ENCODE data around the gene TNFRSF21. TPM values are rescaled to one million over a fixed set of nuclear protein-coding genes. Genes with fewer than 3 reads are reported as not detected.
A peak's percentile ranks its signal among the peaks of the same experiment; 100 is the strongest.

TNFRSF21 gene
- total RNA-seq (2021) (47.3 to 52.7 TPM (median 49.5 TPM) in 3 replicates), Bru-seq, nascent RNA (percentile 89 among the genes with signal in this experiment)
- long read RNA-seq, experiment 1, transcript TNFRSF21-201 (6 exons, 3,595 nt) = major isoform, 286 of 323 reads
- long read RNA-seq, experiment 1, partial matches to known transcripts = 24 of 323 reads
- long read RNA-seq, experiment 1, other reads (novel, unspliced or antisense) = 13 of 323 reads
- long read RNA-seq, experiment 2, transcript TNFRSF21-201 (6 exons, 3,595 nt) = major isoform, 20 of 58 reads
- long read RNA-seq, experiment 2, partial matches to known transcripts = 38 of 58 reads
- long read RNA-seq, experiment 2, other reads (novel, unspliced or antisense) = 0 of 58 reads
- long read RNA-seq, experiment 3, partial matches to known transcripts = 3 of 3 reads
- long read RNA-seq, experiment 3, other reads (novel, unspliced or antisense) = 0 of 3 reads

- peaks cover 39% of the 10 kb centered on the region for H3K4me1 Mint-ChIP-seq
- H3K27me3 Mint-ChIP-seq (ENCODE audit: low read depth) = no peaks in the 10 kb centered on the region; the same call in 1 of the 2 replicates
- CTCF ChIA-PET = interaction anchor here (0.6 to 2.1 kb wide), 4 partner anchors 13 to 231 kb away, joined by 3 to 8 read pairs (median 3); no protein-coding TSS in a partner anchor
- ATAC-seq (peak; percentile 89), DNase-seq (ENCODE audit: low spot score) (peak; percentile 93)
- POLR2A ChIA-PET = interaction anchor here (0.5 to 0.7 kb wide), 2 partner anchors 67 to 88 kb away, joined by 3 to 5 read pairs; no protein-coding TSS in a partner anchor
- H3K27ac Mint-ChIP-seq = no peak within 1 kb of the TSS
- H3K9me3 Mint-ChIP-seq = peaks cover 30% of the 10 kb centered on the region
- peak within 1 kb of the TSS; percentile 81 for H3K4me3 Mint-ChIP-seq
- peaks cover 20% of the 10 kb centered on the region for H3K36me3 Mint-ChIP-seq
- peak; percentile 82 for TF ChIP-seq NFE2L1 (CRISPR knock-in tag; IDR thresholded peaks at IDR 0.05)
- 0 out of 2 replicates have a peak, but pooled peaks have one; percentile 51 for TF ChIP-seq ZNF281 (CRISPR knock-in tag; IDR thresholded peaks at IDR 0.05)
- TF ChIP-seq ZNF416 (CRISPR knock-in tag; IDR thresholded peaks at IDR 0.05) = no peak
- peak; percentile 85 for TF ChIP-seq CTCF (IDR thresholded peaks at IDR 0.05)
- peak; percentile 73; the same call in 1 of the 2 replicates for TF ChIP-seq FOXK1 (CRISPR knock-in tag; IDR thresholded peaks at IDR 0.05)
- TF ChIP-seq, protein P1, sequence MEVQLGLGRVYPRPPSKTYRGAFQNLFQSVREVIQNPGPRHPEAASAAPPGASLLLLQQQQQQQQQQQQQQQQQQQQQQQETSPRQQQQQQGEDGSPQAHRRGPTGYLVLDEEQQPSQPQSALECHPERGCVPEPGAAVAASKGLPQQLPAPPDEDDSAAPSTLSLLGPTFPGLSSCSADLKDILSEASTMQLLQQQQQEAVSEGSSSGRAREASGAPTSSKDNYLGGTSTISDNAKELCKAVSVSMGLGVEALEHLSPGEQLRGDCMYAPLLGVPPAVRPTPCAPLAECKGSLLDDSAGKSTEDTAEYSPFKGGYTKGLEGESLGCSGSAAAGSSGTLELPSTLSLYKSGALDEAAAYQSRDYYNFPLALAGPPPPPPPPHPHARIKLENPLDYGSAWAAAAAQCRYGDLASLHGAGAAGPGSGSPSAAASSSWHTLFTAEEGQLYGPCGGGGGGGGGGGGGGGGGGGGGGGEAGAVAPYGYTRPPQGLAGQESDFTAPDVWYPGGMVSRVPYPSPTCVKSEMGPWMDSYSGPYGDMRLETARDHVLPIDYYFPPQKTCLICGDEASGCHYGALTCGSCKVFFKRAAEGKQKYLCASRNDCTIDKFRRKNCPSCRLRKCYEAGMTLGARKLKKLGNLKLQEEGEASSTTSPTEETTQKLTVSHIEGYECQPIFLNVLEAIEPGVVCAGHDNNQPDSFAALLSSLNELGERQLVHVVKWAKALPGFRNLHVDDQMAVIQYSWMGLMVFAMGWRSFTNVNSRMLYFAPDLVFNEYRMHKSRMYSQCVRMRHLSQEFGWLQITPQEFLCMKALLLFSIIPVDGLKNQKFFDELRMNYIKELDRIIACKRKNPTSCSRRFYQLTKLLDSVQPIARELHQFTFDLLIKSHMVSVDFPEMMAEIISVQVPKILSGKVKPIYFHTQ (CRISPR knock-in tag; IDR thresholded peaks at IDR 0.05) = no peak
- TF ChIP-seq CREB1 (CRISPR knock-in tag; IDR thresholded peaks at IDR 0.05) = no peak
- TF ChIP-seq, protein P2, sequence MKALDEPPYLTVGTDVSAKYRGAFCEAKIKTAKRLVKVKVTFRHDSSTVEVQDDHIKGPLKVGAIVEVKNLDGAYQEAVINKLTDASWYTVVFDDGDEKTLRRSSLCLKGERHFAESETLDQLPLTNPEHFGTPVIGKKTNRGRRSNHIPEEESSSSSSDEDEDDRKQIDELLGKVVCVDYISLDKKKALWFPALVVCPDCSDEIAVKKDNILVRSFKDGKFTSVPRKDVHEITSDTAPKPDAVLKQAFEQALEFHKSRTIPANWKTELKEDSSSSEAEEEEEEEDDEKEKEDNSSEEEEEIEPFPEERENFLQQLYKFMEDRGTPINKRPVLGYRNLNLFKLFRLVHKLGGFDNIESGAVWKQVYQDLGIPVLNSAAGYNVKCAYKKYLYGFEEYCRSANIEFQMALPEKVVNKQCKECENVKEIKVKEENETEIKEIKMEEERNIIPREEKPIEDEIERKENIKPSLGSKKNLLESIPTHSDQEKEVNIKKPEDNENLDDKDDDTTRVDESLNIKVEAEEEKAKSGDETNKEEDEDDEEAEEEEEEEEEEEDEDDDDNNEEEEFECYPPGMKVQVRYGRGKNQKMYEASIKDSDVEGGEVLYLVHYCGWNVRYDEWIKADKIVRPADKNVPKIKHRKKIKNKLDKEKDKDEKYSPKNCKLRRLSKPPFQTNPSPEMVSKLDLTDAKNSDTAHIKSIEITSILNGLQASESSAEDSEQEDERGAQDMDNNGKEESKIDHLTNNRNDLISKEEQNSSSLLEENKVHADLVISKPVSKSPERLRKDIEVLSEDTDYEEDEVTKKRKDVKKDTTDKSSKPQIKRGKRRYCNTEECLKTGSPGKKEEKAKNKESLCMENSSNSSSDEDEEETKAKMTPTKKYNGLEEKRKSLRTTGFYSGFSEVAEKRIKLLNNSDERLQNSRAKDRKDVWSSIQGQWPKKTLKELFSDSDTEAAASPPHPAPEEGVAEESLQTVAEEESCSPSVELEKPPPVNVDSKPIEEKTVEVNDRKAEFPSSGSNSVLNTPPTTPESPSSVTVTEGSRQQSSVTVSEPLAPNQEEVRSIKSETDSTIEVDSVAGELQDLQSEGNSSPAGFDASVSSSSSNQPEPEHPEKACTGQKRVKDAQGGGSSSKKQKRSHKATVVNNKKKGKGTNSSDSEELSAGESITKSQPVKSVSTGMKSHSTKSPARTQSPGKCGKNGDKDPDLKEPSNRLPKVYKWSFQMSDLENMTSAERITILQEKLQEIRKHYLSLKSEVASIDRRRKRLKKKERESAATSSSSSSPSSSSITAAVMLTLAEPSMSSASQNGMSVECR (CRISPR knock-in tag; IDR thresholded peaks at IDR 0.05; ENCODE audit: borderline replicate concordance) = peak; percentile 86; the same call in 1 of the 2 replicates
- peak; percentile 12; the same call in 1 of the 2 replicates for TF ChIP-seq NFYB (CRISPR knock-in tag; conservative IDR thresholded peaks at IDR 0.05; ENCODE audit: low read depth)
- TF ChIP-seq SP1 (CRISPR knock-in tag; conservative IDR thresholded peaks at IDR 0.05) = peak; percentile 71
- peak; percentile 59; the same call in 1 of the 2 replicates for TF ChIP-seq ESRRA (CRISPR knock-in tag; IDR thresholded peaks at IDR 0.05; ENCODE audit: borderline replicate concordance)
- TF ChIP-seq ZNF317 (CRISPR knock-in tag; IDR thresholded peaks at IDR 0.05; ENCODE audit: borderline replicate concordance, low read depth) = 0 out of 2 replicates have a peak, but pooled peaks have one; percentile 25
- TF ChIP-seq OVOL2 (CRISPR knock-in tag; IDR thresholded peaks at IDR 0.05; ENCODE audit: borderline replicate concordance) = no peak
- TF ChIP-seq, protein P3, sequence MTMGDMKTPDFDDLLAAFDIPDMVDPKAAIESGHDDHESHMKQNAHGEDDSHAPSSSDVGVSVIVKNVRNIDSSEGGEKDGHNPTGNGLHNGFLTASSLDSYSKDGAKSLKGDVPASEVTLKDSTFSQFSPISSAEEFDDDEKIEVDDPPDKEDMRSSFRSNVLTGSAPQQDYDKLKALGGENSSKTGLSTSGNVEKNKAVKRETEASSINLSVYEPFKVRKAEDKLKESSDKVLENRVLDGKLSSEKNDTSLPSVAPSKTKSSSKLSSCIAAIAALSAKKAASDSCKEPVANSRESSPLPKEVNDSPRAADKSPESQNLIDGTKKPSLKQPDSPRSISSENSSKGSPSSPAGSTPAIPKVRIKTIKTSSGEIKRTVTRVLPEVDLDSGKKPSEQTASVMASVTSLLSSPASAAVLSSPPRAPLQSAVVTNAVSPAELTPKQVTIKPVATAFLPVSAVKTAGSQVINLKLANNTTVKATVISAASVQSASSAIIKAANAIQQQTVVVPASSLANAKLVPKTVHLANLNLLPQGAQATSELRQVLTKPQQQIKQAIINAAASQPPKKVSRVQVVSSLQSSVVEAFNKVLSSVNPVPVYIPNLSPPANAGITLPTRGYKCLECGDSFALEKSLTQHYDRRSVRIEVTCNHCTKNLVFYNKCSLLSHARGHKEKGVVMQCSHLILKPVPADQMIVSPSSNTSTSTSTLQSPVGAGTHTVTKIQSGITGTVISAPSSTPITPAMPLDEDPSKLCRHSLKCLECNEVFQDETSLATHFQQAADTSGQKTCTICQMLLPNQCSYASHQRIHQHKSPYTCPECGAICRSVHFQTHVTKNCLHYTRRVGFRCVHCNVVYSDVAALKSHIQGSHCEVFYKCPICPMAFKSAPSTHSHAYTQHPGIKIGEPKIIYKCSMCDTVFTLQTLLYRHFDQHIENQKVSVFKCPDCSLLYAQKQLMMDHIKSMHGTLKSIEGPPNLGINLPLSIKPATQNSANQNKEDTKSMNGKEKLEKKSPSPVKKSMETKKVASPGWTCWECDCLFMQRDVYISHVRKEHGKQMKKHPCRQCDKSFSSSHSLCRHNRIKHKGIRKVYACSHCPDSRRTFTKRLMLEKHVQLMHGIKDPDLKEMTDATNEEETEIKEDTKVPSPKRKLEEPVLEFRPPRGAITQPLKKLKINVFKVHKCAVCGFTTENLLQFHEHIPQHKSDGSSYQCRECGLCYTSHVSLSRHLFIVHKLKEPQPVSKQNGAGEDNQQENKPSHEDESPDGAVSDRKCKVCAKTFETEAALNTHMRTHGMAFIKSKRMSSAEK (CRISPR knock-in tag; IDR thresholded peaks at IDR 0.05; ENCODE audit: borderline replicate concordance) = no peak
- no peak for TF ChIP-seq ATF1 (CRISPR knock-in tag; IDR thresholded peaks at IDR 0.05)
- no peak for TF ChIP-seq RORB (CRISPR knock-in tag; IDR thresholded peaks at IDR 0.05)
- TF ChIP-seq ZBTB21 (CRISPR knock-in tag; IDR thresholded peaks at IDR 0.05; ENCODE audit: borderline replicate concordance) = 0 out of 2 replicates have a peak, but pooled peaks have one; percentile 34
- TF ChIP-seq NR1H2 (CRISPR knock-in tag; IDR thresholded peaks at IDR 0.05) = no peak
These were observed at the start of gene TNFRSF21 for GRCh38 chr6:47309291-47310130. Gene TNFRSF21 (minus strand): TSS chr6:47309905. CDS start chr6:47309511, 394 bp downstream.

Measured in WTC11 (cell line).